ENCODE data around the gene LECT2.

- TF ChIP-seq POLR2AphosphoS5 (IDR thresholded peaks at IDR 0.05; ENCODE audit: borderline replicate concordance, low read depth, low read length) (no peak), EZH2 (IDR thresholded peaks at IDR 0.05) (no peak), FOXP2 (optimal IDR thresholded peaks at IDR 0.05; ENCODE audit: control extremely low read depth, extremely low read length, insufficient read depth) (no peak)
These were observed 3.0 kb downstream of the LECT2 start for GRCh38 chr5:135951807-135952206.
